OCI-LY3 (cell line): ENCODE measurements around the gene CCL7.

Experiments used
- EZH2phosphoT487 ChIP-seq: fragments of 200-600 bp; shearing (Covaris generic); IDR thresholded peaks from 2 replicates; pipeline ENCODE4 v1.6.1; 2018; ENCODE audit warnings: antibody characterized with exemption, mixed run types, low read depth
- TF ChIP-seq, protein P1 (sequence below): fragments of 200-600, 300-600 bp; sonication (generic); IDR thresholded peaks from 2 replicates; pipeline ENCODE4 v1.5.1; 2014; ENCODE audit warnings: antibody characterized with exemption, low read length, low read depth

DNA sequence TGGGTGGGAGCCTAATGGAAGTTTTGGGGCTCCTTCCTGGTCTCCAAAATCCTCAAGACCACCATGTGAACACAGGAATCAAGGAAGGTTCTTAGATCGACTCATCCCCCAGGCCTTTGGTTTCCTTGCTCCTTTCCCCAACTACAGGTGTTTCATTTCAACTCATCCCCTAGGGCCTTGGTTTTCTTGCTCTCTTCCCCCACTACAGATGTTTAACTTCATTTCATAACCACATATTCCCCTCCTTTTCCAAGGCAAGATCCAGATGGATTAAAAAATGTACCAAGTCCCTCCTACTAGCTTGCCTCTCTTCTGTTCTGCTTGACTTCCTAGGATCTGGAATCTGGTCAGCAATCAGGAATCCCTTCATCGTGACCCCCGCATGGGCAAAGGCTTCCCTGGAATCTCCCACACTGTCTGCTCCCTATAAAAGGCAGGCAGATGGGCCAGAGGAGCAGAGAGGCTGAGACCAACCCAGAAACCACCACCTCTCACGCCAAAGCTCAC is 15.3 kb downstream of the CCL7 start, which contains the start of gene CCL11:
- TF ChIP-seq, protein P1, sequence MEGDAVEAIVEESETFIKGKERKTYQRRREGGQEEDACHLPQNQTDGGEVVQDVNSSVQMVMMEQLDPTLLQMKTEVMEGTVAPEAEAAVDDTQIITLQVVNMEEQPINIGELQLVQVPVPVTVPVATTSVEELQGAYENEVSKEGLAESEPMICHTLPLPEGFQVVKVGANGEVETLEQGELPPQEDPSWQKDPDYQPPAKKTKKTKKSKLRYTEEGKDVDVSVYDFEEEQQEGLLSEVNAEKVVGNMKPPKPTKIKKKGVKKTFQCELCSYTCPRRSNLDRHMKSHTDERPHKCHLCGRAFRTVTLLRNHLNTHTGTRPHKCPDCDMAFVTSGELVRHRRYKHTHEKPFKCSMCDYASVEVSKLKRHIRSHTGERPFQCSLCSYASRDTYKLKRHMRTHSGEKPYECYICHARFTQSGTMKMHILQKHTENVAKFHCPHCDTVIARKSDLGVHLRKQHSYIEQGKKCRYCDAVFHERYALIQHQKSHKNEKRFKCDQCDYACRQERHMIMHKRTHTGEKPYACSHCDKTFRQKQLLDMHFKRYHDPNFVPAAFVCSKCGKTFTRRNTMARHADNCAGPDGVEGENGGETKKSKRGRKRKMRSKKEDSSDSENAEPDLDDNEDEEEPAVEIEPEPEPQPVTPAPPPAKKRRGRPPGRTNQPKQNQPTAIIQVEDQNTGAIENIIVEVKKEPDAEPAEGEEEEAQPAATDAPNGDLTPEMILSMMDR, result no peak
- TF ChIP-seq EZH2phosphoT487, result no peak
